Lung (tissue), 12 donors: ENCODE results near the gene CLASP2. TPM values are rescaled to one million over a fixed set of nuclear protein-coding genes. Genes with fewer than 3 reads are reported as not detected.

Source experiments
- ATAC-seq: fragments of 200-7000 bp; cut with Tn5 transposase; one replicate; pipeline ENCODE4 v1.9.1; 2020; ENCODE audit warnings: moderate number of reproducible peaks; ENCODE audit not compliant: insufficient read depth, low FRiP score
- DNase-seq, 3 donors: peaks; one replicate each; pipeline ENCODE4 v3.0.0-alpha.2; 2013 to 2017
- H3K27ac ChIP-seq, 2 donors: one replicate each; pipeline ENCODE4 v1.5.1; 2013; ENCODE audit warnings: mild to moderate bottlenecking in 2 of 2, moderate library complexity in 2 of 2, control low read depth in 1 of 2, inconsistent platforms in 1 of 2, low read depth in 1 of 2, low read length in 1 of 2
- H3K27me3 ChIP-seq, 3 donors: one replicate each; pipeline ENCODE4 v1.5.1; 2013; ENCODE audit warnings: low read length in 2 of 3; ENCODE audit not compliant: control insufficient read depth in 3 of 3, insufficient read depth in 3 of 3
- H3K36me3 ChIP-seq, 4 donors: one replicate each; pipeline ENCODE4 v1.5.1; 2013; ENCODE audit warnings: low read length in 4 of 4, mild to moderate bottlenecking in 1 of 4, moderate library complexity in 1 of 4; ENCODE audit not compliant: control insufficient read depth in 4 of 4, insufficient read depth in 4 of 4
- H3K4me1 ChIP-seq, 5 donors: one replicate each; pipeline ENCODE4 v1.5.1; 2013; ENCODE audit warnings: low read length in 5 of 5, mild to moderate bottlenecking in 2 of 5, moderate library complexity in 1 of 5; ENCODE audit not compliant: control insufficient read depth in 5 of 5, insufficient read depth in 5 of 5
- H3K4me3 ChIP-seq: one replicate; pipeline ENCODE4 v1.5.1; 2013; ENCODE audit warnings: mild to moderate bottlenecking, control low read depth, moderate library complexity
- H3K9ac ChIP-seq, 2 donors: one replicate each; pipeline ENCODE4 v1.5.1; 2013; ENCODE audit warnings: low read length in 2 of 2, control low read depth in 1 of 2; ENCODE audit not compliant: insufficient read depth in 1 of 2
- H3K9me3 ChIP-seq, 4 donors: one replicate each; pipeline ENCODE4 v1.5.1; 2013; ENCODE audit warnings: low read length in 3 of 4, mild to moderate bottlenecking in 1 of 4, moderate library complexity in 1 of 4; ENCODE audit not compliant: control insufficient read depth in 4 of 4, insufficient read depth in 3 of 4
- WGBS, 2 donors: extraction: QIAGEN DNeasy Blood & Tissue Kit; methylation state at CpG; one replicate each; pipeline ENCODE4 v1.1.7; 2013; 5-methylcytosine and 5-hydroxymethylcytosine counted together
- polyA plus RNA-seq, 2 donors: library from polyadenylated mRNA; stranded (reverse); fragments of 200-250 nt; gene quantifications; one replicate each; pipeline ENCODE4 v1.2.1, GENCODE V29; 2013
- total RNA-seq, 2 donors: library from RNA; depleted of rRNA in 1 of 2; stranded (reverse); fragments of >200 nt in 1 of 2; gene quantifications; one replicate each; pipeline ENCODE4 v1.2.1, GENCODE V29; 2014 to 2021
- TF ChIP-seq, protein P1 (sequence below): IDR thresholded peaks from 2 replicates; pipeline ENCODE4 v1.5.1; 2012; ENCODE audit warnings: mild to moderate bottlenecking; ENCODE audit errors: control extremely low read depth, extremely low read depth
- donor health status: control.
- donor health status: control.
- donor health status: Bipolar disorder and iron deficiency.
- donor health status: healthy.
- donor health status: DM: yes; HTN: yes; CAD: no.

The CLASP2 gene
- total and polyA plus RNA-seq, 4 donors = 10.4 to 165 (median 35.6) TPM

DNA sequence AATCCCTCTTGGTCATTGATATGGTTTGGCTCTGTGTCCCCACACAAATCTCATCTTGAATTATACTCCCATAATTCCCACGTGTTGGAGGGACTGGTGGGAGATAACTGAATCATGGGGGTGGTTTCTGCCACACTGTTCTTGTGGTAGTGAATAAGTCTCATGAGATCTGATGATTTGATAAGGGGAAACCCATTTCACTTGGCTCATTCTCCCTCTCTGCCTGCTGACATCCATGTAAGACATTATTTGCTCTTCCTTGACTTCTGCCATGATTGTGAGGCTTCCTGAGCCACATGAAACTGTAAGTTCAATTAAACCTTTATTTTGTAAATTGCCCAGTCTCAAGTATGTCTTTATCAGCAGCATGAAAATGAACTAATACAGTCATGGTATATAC is 171.0 kb downstream of the CLASP2 start:
- TF ChIP-seq, protein P1, sequence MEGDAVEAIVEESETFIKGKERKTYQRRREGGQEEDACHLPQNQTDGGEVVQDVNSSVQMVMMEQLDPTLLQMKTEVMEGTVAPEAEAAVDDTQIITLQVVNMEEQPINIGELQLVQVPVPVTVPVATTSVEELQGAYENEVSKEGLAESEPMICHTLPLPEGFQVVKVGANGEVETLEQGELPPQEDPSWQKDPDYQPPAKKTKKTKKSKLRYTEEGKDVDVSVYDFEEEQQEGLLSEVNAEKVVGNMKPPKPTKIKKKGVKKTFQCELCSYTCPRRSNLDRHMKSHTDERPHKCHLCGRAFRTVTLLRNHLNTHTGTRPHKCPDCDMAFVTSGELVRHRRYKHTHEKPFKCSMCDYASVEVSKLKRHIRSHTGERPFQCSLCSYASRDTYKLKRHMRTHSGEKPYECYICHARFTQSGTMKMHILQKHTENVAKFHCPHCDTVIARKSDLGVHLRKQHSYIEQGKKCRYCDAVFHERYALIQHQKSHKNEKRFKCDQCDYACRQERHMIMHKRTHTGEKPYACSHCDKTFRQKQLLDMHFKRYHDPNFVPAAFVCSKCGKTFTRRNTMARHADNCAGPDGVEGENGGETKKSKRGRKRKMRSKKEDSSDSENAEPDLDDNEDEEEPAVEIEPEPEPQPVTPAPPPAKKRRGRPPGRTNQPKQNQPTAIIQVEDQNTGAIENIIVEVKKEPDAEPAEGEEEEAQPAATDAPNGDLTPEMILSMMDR = no peak
- Histone ChIP-seq H3K9ac (no peak overlapping the region), H3K27ac (no peak overlapping the region), H3K9me3 (peaks cover 0 to 8% (median 0%) of the 10 kb centered on the region in 4 donors), H3K36me3 (peaks cover 8 to 39% (median 16%) of the 10 kb centered on the region in 4 donors), H3K4me3 (no peak overlapping the region), H3K4me1 (no peaks in the 10 kb centered on the region), H3K27me3 (no peaks in the 10 kb centered on the region)
- 95 to 97% methylated on average over 1 of the region's 1 CpG for WGBS, 2 donors
- no peak for DNase-seq
- no peak for ATAC-seq

DNA sequence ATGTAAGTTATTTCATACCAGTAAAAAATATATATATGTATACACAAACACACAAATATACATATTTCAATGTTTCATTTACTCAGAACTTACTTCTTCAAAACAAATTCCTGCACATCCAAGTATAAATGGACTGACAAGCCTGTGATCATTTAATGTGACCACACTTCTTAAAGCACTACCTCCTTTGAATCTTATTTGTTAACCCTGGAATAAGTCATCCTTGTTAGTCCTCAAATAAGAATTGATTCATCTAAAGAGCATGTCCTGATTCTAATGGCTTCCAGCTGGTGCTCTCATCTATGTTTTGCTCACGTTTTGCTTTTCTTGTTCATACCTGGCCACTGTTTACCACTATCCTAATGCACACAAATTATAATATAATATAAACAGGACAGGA is 173.9 kb downstream of the CLASP2 start:
- Histone ChIP-seq H3K9ac (no peak overlapping the region), H3K27ac (no peak overlapping the region), H3K27me3 (no peaks in the 10 kb centered on the region), H3K4me1 (no peaks in the 10 kb centered on the region), H3K9me3 (peaks cover 0 to 8% (median 0%) of the 10 kb centered on the region in 4 donors), H3K36me3 (peaks cover 6 to 24% (median 13%) of the 10 kb centered on the region in 4 donors), H3K4me3 (no peak overlapping the region)
- DNase-seq = no peak
- TF ChIP-seq, protein P1 = no peak
- no peak for ATAC-seq
- 71 to 75% methylated on average over 1 of the region's 1 CpG for WGBS, 2 donors

DNA sequence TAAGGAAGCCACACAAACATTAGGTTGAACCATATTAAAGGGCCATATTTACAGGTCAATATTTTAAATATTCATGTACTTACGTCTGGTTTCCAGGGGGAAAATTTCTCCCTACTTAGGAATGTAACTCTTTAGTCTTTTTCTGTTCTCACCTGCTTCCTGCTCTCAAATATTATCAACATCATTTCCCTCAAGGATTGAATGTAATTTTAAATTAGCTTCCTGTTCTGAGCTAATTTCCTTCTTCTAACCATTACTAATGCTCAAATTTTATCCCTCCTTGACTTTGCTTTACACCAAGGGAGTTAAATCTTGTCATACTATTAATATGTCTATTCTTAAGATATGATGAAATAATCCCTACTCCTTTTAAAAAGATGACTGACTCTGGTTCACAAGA is 174.5 kb downstream of the CLASP2 start:
- H3K36me3 ChIP-seq = peaks cover 6 to 19% (median 9%) of the 10 kb centered on the region in 4 donors
- ATAC-seq (no peak), DNase-seq (no peak)
- H3K27ac ChIP-seq = no peak overlapping the region
- H3K4me3 ChIP-seq = no peak overlapping the region
- TF ChIP-seq, protein P1 = no peak
- peaks cover 0 to 6% (median 0%) of the 10 kb centered on the region in 4 donors for H3K9me3 ChIP-seq
- 75 to 79% methylated on average over 1 of the region's 1 CpG for WGBS, 2 donors
- no peaks in the 10 kb centered on the region for H3K27me3 ChIP-seq
- no peaks in the 10 kb centered on the region for H3K4me1 ChIP-seq
- no peak overlapping the region for H3K9ac ChIP-seq

DNA sequence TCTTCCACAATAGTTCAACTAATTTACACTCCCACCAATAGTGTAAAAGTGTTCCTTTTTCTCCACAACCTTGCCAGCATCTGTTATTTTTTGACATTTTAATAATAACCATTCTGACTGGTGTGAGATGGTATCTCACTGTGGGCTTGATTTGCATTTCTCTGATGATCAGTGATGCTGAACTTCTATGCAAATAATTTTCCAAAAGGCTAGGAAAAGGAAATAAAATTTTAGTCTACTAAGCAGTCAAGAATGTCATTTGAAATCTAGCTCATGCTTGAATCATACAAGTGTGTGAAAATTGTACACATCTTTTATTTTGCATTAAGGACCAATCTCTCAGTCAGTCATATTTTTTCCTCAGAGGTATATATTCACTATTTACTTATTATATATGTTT is 176.1 kb downstream of the CLASP2 start:
- Histone ChIP-seq H3K36me3 (peaks cover 6 to 18% (median 12%) of the 10 kb centered on the region in 4 donors), H3K27ac (no peak overlapping the region), H3K9me3 (peaks cover 0 to under 1% (median 0%) of the 10 kb centered on the region in 4 donors), H3K27me3 (no peaks in the 10 kb centered on the region), H3K4me3 (no peak overlapping the region), H3K9ac (no peak overlapping the region), H3K4me1 (peaks cover 0 to 3% (median 0%) of the 10 kb centered on the region in 5 donors)
- no peak for DNase-seq
- TF ChIP-seq, protein P1 = no peak
- ATAC-seq = no peak
